Muscle of leg (tissue), 11 donors: ENCODE data around the gene TUT4. TPM values are rescaled to one million over a fixed set of nuclear protein-coding genes. Genes with fewer than 3 reads are reported as not detected.

Experiments used
- DNase-seq: peaks from one replicate; pipeline ENCODE4 v3.0.0; 2013
- H3K27ac ChIP-seq: one replicate; pipeline ENCODE4 v1.5.1; 2013; ENCODE audit warnings: mild to moderate bottlenecking, low read length, control low read depth
- H3K27me3 ChIP-seq: one replicate; pipeline ENCODE4 v1.6.1; 2013; ENCODE audit warnings: low read length; ENCODE audit not compliant: control insufficient read depth, insufficient read depth
- H3K36me3 ChIP-seq: one replicate; pipeline ENCODE4 v1.6.1; 2013; ENCODE audit warnings: low read length; ENCODE audit not compliant: control insufficient read depth, insufficient read depth
- H3K4me1 ChIP-seq: one replicate; pipeline ENCODE4 v1.6.1; 2013; ENCODE audit warnings: low read length; ENCODE audit not compliant: control insufficient read depth, insufficient read depth
- H3K4me3 ChIP-seq: one replicate; pipeline ENCODE4 v1.5.1; 2013; ENCODE audit warnings: low read length, control low read depth
- H3K9me3 ChIP-seq: replicated peaks from 2 replicates; pipeline ENCODE4 v1.6.1; 2013; ENCODE audit warnings: low read depth, low read length; ENCODE audit not compliant: control insufficient read depth
- WGBS: methylation state at CpG from one replicate; pipeline ENCODE4 v1.1.5; 2013; ENCODE audit warnings: missing lambda C conversion rate; ENCODE audit not compliant: insufficient coverage; 5-methylcytosine and 5-hydroxymethylcytosine counted together
- polyA plus RNA-seq, 8 donors: library from polyadenylated mRNA; unstranded; fragments of 120-200 nt; gene quantifications; one replicate each; pipeline versions ENCODE4 v1.2.1 to v1.2.3, GENCODE V29; 2013; ENCODE audit warnings: inconsistent platforms in 1 of 8, low replicate concordance in 1 of 8; ENCODE audit not compliant: insufficient read length in 8 of 8, insufficient read depth in 1 of 8
- total RNA-seq: library from RNA; stranded (reverse); fragments of 120-200 nt; gene quantifications from one replicate; pipeline ENCODE4 v1.2.4, GENCODE V29; 2013

Gene TUT4
- total and polyA plus RNA-seq, 9 donors, result 51.8 to 121 (median 70.6) TPM

GRCh38 chr1:52423771-52424170 is 129.1 kb downstream of the TUT4 start:
- H3K27ac ChIP-seq, result no peak overlapping the region
- H3K27me3 ChIP-seq, result no peaks in the 10 kb centered on the region
- H3K4me1 ChIP-seq, result no peaks in the 10 kb centered on the region
- no peaks in the 10 kb centered on the region for H3K9me3 ChIP-seq
- no peak for DNase-seq
- H3K4me3 ChIP-seq, result no peak overlapping the region
- peaks cover 28% of the 10 kb centered on the region for H3K36me3 ChIP-seq
- WGBS, result 40% methylated on average over 5 of the region's 9 CpGs

DNA sequence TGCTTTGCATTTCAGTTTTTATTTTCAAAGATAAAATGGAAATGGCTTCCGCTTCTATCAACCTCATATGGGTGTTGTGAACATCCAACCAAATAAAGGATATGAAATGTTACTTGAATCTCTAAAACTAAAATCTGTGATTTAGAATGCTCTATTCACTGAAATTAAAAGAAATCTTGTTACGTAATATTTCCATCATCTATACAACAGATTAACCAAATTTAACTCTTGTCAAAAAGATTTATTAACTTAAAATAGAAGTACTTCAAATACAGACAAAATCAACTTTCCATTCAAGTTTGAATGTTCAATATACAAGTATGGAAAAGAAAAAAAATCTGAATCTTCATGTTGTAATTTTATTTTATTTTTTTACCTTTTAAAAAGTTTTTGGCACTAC is 129.8 kb downstream of the TUT4 start:
- H3K36me3 ChIP-seq, result peaks cover 30% of the 10 kb centered on the region
- no CpG with 5 or more reads among the region's 2 CpGs for WGBS

GRCh38 chr1:52420713-52421112 is 132.2 kb downstream of the TUT4 start:
- H3K4me1 ChIP-seq, result no peaks in the 10 kb centered on the region
- no peak overlapping the region for H3K27ac ChIP-seq
- WGBS, result no CpG with 5 or more reads among the region's 1 CpG
- no peaks in the 10 kb centered on the region for H3K27me3 ChIP-seq
- no peak overlapping the region for H3K4me3 ChIP-seq
- DNase-seq, result no peak
- no peaks in the 10 kb centered on the region for H3K9me3 ChIP-seq
- H3K36me3 ChIP-seq, result peaks cover 44% of the 10 kb centered on the region

More for the DNA sequence above, 129.8 kb downstream of the TUT4 start:
- Histone ChIP-seq H3K27me3 (no peaks in the 10 kb centered on the region), H3K9me3 (no peaks in the 10 kb centered on the region), H3K27ac (no peak overlapping the region), H3K4me3 (no peak overlapping the region), H3K4me1 (no peaks in the 10 kb centered on the region)
- no peak for DNase-seq

DNA sequence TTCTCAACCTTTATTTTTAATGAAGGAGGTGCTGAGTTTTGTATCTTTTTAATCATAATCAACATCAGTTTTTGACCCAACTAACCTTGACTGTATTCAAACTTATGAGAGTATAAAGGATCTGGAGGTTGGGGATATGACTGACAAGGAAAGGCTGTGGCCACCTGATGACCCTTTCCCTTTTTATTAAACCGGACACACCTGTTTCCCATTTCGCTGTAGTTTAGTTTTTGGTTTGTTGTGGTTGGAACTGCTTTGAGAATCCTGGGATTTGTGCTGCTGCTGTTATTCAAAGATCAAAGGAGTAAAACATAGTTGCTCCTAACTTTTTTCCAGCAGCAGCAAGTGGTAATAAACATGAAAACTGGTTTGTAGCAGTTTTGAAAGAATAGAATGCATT is 136.1 kb downstream of the TUT4 start:
- peaks cover 57% of the 10 kb centered on the region for H3K36me3 ChIP-seq
- DNase-seq, result peak; percentile 11
- no CpG with 5 or more reads among the region's 2 CpGs for WGBS

GRCh38 chr1:52414942-52415341 is 137.9 kb downstream of the TUT4 start:
- H3K4me1 ChIP-seq, result no peaks in the 10 kb centered on the region
- H3K4me3 ChIP-seq, result no peak overlapping the region
- no peaks in the 10 kb centered on the region for H3K27me3 ChIP-seq
- H3K9me3 ChIP-seq, result no peaks in the 10 kb centered on the region
- no peak overlapping the region for H3K27ac ChIP-seq
- H3K36me3 ChIP-seq, result peaks cover 62% of the 10 kb centered on the region
- no peak for DNase-seq

More for the DNA sequence above, 136.1 kb downstream of the TUT4 start:
- Histone ChIP-seq H3K9me3 (no peaks in the 10 kb centered on the region), H3K27ac (no peak overlapping the region), H3K4me3 (no peak overlapping the region), H3K4me1 (no peaks in the 10 kb centered on the region), H3K27me3 (no peaks in the 10 kb centered on the region)

DNA sequence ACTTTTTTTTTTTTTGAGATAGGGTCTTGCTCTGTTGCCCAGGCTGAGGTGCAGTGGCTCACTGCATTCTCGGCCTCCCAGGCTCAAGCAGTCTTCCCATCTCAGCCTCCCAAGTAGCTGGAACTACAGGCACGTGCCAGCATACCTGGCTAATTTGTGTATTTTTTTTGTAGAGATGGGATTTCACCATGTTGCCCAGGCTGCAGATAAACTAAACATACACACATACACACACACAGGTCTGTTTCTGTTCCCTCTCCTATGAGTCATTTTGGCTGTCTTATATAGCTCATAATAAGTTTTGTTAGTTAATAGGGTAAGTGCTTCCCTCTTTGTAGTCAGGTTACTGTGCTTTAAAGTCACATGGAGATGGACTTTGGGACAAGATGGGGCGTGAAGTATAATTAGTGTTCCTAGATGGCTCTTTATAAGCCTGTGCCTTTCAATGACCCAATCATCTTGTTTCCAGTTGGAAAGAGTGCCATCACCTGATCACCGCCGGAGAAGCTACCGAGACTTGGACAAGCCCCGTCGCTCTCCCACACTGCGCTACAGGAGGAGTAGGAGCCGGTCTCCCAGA is 139.4 kb downstream of the TUT4 start:
- H3K9me3 ChIP-seq, result no peaks in the 10 kb centered on the region
- H3K4me3 ChIP-seq, result no peak overlapping the region
- no peaks in the 10 kb centered on the region for H3K4me1 ChIP-seq
- no peak for DNase-seq
- peaks cover 71% of the 10 kb centered on the region for H3K36me3 ChIP-seq
- WGBS, result 94% methylated on average over 6 of the region's 10 CpGs
- H3K27me3 ChIP-seq, result no peaks in the 10 kb centered on the region
- H3K27ac ChIP-seq, result no peak overlapping the region

DNA sequence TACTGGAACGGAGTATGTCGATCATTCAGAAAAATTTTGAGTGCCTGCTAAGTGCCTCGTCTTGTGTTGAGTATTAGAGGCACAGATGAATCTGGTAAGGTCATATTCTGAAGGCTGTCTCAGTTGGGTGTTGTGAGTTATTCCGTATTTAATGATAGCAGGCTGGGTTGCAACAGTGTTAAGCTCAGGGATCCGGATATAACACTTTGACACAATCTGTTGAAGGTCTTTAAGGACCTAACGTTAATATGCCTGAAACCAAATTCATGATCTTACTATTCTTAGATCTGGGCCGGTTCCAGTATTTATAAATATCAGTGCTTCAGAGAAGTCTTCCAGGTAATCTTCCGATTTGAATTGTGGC is 147.9 kb downstream of the TUT4 start:
- no peaks in the 10 kb centered on the region for H3K27me3 ChIP-seq
- WGBS, result 0% methylated on average over 2 of the region's 8 CpGs
- peak overlapping the region; percentile 93 for H3K27ac ChIP-seq
- peak overlapping the region; percentile 78 for H3K4me3 ChIP-seq
- peaks cover 30% of the 10 kb centered on the region for H3K36me3 ChIP-seq
- peaks cover 6% of the 10 kb centered on the region for H3K4me1 ChIP-seq
- no peaks in the 10 kb centered on the region for H3K9me3 ChIP-seq
- no peak for DNase-seq

- Histone ChIP-seq H3K27me3 (no peaks in the 10 kb centered on the region), H3K27ac (peak within 1 kb of the TSS; percentile 93), H3K9me3 (no peaks in the 10 kb centered on the region), H3K4me3 (peak within 1 kb of the TSS; percentile 78), H3K4me1 (peaks cover 6% of the 10 kb centered on the region), H3K36me3 (peaks cover 25% of the 10 kb centered on the region)
- 0% methylated on average over 43 of the region's 57 CpGs for WGBS
- peak; percentile 99 for DNase-seq
Measured at GRCh38 chr1:52404116-52404974, 148.5 kb downstream of the TUT4 start, which contains the start of the genes ORC1 and PRPF38A. Gene ORC1 (minus strand): TSS chr1:52404423. CDS start chr1:52402223, 2,200 bp downstream. Gene PRPF38A (plus strand): TSS chr1:52404602. CDS start chr1:52404750, 148 bp downstream.

- no peaks in the 10 kb centered on the region for H3K27me3 ChIP-seq
- H3K4me1 ChIP-seq, result peaks cover 6% of the 10 kb centered on the region
- DNase-seq, result peak; percentile 51
- 2% methylated on average over 8 of the region's 16 CpGs for WGBS
- H3K9me3 ChIP-seq, result no peaks in the 10 kb centered on the region
- H3K27ac ChIP-seq, result peak overlapping the region; percentile 39
- H3K36me3 ChIP-seq, result peaks cover 18% of the 10 kb centered on the region
- H3K4me3 ChIP-seq, result peak overlapping the region; percentile 78
Measured at GRCh38 chr1:52403566-52404115, 149.3 kb downstream of the TUT4 start.

- no peaks in the 10 kb centered on the region for H3K27me3 ChIP-seq
- peaks cover 6% of the 10 kb centered on the region for H3K4me1 ChIP-seq
- no peaks in the 10 kb centered on the region for H3K9me3 ChIP-seq
- WGBS, result no CpG with 5 or more reads among the region's 3 CpGs
- H3K36me3 ChIP-seq, result peaks cover 10% of the 10 kb centered on the region
- no peak overlapping the region for H3K4me3 ChIP-seq
- H3K27ac ChIP-seq, result no peak overlapping the region
- no peak for DNase-seq
Measured at GRCh38 chr1:52402860-52403240, 150.0 kb downstream of the TUT4 start.
